HG02885 (cell line): Measurements from ENCODE around the gene ZMPSTE24.
"Not testable (repeated sequence)": the region's sequence is repeated elsewhere in the genome, so short reads cannot be mapped to it uniquely, and the experiment has no call there.

Source experiments
- ATAC-seq: cut with Tn5 transposase; IDR thresholded peaks from one replicate; pipeline ENCODE4 v1.9.1; 2021; ENCODE audit warnings: mild to moderate bottlenecking; ENCODE audit not compliant: unreplicated experiment, poor library complexity

The ZMPSTE24 gene

DNA sequence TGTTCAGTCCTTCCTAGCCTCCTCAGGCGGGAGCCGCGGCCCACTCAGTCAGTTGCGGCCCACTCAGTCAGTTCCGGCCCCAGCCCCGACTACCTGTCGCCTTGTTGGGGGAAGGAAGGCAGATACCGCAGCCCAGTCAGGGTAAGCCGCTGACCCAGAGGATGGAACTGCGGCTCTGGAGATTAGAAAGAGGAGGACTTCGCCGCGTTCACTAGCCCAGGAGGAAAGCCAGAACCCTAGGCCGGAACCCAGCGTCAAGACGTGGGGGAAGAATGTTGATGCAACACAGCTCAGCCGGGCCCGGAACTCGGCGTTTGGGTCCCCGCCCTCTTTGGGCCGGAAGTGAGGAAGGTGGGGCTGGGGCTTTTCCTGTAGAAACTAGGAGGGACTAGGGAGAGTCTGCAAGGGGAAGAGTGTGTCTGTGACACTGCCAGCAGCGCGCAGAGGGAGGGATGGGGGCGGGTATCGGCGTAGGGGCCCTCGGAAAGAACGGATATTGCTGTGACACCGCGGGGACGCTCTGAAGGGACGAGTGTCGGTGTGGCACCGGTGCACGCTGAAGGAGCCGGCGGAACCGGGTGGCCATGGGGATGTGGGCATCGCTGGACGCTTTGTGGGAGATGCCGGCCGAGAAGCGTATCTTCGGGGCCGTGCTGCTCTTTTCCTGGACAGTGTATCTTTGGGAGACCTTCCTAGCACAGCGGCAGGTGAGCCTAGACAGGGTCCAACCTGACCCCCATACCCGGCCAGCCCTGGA, at the start of gene ZMPSTE24:
Gene ZMPSTE24, plus strand, starts transcription at position 549 of the 757 bp plus-strand sequence. Its CDS starts 36 bp downstream, at position 585.
- ATAC-seq: peak; percentile 93

DNA sequence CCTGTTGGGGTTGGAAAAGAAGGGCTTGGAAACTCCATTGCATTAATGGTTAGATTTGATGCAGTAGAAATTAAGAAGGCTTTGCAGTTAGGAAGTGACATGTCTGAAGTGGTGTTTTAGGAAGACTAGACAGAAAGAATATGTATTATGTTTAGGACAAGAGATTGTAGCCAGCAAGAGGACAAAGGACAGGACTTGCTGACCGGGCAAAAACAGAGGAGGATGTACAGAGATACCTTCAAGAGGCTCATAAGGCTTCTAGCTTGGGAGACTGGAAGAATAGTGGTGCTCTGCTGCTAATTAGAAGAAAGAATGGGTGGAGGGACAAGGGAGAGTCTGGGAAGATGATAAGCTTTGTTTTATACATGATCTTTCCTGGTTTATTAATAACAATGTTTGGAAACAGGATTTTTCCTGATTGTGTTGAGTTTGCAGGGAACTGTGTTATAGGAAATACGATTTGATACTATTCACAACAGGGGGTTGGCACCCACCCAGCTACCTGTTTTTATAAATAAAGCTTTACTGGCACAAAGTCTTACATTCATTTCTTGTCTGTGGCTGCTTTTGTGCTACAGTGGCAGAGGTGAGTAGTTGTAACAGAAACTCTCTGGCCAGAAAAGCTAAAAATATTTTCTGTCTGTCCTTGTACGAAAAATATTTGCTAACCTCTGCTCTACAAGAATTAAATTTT, 47.4 kb upstream of the ZMPSTE24 start:
- ATAC-seq: no peak

DNA sequence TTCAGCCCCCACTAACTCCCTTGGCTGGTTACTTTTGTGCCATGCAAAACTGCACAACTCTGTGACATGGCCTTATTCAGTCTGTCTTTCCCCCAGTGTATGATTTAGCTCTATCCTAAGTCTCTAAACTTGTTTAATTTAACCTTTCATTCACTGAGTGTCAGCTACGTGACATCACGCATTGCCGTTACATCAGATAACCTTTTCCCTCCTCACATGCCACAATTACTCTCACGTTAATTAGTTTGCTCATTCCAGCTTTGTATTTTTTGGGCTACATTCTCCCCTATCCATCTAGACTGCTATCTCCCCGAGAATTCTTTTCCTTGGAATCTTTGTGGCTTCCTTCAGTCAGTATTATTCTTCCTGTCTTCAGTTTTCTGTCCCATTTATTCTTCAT, 39.7 kb upstream of the ZMPSTE24 start:
- no peak for ATAC-seq

DNA sequence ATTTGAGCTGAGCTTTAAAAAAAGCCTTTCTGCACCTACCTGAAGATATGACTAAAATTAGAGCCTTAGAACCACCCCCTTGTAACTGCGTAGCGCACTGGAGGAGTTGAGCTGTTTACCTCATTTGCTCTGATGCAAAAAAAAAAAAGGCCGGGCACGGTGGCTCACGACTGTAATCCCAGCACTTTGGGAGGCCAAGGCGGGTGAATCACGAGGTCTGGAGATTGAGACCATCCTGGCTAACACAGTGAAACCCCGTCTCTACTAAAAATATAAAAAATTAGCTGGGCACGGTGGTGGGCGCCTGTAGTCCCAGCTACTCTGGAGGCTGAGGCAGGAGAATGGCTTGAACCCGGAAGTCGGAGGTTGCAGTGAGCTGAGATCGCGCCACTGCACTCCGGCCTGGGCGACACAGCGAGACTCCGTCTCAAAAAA, 36.5 kb upstream of the ZMPSTE24 start:
- not testable (repeated sequence) for ATAC-seq

DNA sequence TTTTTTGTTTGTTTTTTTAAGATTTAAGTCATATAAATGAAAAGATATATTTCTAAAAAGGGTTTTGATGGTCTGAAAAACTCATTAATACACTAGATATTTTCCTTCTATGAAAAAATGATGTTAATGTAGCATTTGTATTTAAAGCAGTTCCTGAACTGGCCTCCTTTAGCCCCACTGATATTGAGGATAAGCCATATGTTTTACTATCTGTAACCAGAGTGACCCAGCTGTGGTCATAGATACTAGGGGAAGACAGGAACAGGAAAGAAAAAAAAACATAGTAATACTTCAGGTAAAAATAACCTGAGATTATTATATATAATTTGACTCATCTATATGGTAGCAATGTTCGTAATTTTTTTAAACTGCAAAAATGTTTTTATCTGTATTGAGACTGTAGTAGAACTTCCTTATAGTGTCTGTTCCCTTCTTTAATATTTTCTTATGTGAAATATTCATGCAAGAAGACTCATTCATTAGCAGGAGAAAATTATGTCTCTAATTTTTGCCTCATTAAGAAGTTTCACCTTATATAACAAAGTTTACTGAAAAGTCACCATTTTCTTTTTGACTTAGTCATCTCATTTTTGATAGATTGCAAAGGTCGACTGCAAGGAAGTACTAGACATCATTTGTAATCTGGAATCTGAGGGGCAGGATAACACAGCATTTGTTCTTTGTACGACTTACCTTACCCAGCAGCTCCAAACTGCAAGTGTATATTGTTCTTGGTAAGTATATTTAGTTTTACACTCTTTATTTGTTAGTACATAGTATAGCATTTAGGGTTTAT, 35.9 kb upstream of the ZMPSTE24 start:
- no peak for ATAC-seq

DNA sequence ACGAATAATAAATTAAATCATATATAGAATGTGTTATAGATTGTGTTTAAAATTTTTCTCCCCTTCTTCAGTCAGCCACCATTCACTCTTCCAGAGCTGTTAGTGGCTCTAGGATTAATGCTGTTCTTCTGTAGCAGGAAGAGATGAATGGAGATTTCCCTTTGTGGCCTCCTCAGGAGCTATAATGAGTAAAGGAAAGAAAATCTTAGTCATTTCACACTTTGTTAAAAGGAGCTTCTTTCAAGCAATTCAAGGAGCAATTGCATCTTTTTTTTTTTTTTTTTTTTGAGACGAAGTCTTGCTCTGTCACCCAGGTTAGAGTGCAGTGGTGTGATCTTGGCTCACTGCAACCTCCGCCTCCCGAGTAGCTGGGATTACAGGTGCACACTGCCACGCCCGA, 34.0 kb upstream of the ZMPSTE24 start:
- no peak for ATAC-seq

DNA sequence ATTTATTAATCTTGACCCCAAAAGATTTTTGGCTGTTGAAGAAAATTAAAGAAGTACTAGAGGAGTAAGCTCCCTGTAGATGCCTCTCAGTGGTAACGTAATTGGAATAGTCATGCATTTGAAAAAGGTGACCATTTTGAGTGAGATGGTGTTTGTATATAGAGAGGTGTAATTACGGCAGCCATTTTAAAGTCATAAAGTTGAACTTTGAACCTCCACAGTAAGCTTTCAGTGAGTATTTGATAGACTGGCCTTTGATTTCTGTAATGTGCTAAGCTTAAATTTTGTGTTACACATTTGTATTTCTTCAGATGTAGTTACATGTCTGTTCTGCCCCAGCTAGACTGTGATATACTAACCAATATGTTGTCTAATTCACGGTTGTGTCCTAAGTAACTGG, 31.8 kb upstream of the ZMPSTE24 start:
- no peak for ATAC-seq

DNA sequence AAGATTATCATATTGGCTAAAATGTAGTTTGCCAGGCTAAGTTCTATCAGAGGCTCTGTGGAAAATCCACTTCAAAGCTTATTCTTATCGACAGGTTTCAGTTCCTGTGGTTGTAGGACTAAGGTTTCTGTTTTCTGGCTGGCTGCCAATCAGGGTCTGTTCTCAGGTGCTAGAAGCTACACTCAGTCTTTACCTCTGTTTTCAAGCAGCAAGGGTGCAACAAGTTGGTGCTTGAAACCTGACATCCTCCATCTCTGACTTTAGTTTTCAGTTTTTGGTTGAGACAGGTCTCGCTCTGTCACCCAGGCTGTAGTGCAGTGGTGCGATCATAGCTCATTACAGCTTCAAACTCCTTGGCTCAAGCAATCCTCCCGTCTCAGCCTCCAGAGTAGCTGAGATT, 25.6 kb upstream of the ZMPSTE24 start:
- peak; percentile 86 for ATAC-seq

DNA sequence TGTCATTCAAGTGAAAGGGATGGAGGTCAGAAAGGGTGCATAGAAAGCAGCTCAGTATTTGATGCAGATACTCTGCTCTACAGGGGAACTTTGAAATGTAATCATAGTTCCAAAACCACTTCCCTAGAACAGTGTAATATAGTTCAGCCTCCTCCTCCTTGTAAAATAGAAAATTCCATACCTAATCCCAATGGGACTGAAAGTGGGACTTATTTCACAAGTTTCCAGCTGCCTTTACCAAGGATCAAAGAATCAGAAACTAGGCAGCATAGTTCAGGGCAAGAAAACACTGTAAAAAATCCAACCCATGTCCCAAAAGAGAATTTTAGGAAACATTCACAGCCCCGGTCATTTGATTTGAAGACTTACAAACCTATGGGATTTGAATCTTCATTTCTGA, 18.4 kb upstream of the ZMPSTE24 start:
- ATAC-seq: no peak

DNA sequence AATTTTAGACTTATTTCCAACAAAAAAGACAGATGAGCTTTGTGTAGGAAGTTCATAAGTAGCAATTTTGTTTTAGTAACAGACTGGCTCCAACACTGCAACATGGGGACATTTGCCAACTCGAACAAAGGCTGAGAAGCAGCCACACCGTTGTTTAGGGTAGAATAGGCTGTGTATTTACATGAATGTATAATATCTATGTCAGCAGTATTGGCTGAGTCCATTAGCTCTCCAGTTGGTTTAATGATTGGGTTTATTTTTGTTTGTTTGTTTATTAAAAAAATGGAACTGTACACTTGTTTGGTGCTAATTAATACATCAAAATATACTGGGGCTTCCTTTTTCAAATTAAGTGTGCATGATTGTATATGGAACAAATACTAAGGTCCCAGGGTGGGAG, 17.6 kb upstream of the ZMPSTE24 start:
- no peak for ATAC-seq

DNA sequence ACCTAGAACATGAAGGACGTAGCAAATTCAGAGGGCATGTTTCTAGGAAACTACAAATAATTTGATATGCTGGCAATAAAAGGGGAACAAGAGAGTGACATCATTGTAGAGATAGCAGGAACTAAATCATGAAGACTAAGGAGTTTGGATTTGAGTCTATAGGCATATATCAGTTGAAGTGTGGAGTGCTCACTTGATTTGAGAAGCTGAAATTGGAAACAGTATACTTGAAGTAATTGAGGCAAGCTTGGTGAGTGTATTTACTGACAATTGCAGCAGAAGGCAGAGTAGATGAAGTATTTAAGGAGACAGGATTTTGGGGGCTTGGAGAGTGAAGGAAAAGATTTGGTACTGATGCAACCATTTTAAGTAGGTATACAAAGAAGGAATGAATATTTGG, 16.7 kb upstream of the ZMPSTE24 start:
- ATAC-seq: peak; percentile 13

DNA sequence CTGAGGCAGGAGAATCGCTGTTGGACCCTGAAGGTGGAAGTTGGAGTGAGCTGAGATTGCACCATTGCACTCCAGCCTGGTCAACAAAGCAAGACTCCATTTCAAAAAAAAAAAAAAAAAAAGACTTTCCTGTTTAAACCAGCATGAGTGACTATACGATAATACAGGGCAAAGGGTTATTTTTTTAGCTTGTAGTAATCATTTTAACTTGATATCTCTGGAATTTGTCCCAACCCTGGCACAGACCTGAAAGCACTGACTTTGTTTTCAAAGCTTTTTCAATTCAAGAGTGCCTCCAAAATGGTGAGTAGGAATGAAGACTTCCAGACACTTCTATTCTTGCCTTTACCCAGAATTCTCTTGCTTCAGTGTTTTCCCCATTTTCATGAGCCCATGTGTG, 14.7 kb upstream of the ZMPSTE24 start:
- ATAC-seq: no peak

DNA sequence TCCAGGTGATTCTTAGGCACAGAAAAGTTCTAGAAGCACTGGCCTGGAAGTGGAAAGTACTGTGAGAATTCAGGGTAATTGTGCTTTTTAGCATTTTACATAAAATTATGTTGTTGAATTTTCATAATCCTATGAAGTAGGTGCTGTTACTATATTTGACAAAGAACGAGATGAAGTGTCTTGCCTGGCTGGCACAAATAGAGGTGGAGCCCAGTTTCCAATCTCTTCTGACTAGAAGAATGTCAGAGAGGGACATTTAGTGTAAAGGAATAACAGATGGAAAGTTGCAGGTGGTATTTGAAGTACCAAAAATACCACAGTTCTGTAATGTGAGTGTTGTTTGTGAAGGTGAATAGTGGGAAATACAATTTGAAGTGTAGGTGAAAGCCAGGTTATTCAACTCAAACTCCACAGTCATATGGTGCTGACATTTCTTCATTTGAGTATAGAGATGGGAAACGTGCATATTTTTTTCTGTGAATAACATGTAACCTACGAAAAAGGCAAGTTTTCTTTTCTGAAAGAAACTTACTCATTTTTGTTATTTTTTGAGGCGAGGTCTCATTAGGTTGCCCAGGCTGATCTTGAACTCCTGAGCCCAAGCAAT, 13.8 kb upstream of the ZMPSTE24 start:
- ATAC-seq: no peak

DNA sequence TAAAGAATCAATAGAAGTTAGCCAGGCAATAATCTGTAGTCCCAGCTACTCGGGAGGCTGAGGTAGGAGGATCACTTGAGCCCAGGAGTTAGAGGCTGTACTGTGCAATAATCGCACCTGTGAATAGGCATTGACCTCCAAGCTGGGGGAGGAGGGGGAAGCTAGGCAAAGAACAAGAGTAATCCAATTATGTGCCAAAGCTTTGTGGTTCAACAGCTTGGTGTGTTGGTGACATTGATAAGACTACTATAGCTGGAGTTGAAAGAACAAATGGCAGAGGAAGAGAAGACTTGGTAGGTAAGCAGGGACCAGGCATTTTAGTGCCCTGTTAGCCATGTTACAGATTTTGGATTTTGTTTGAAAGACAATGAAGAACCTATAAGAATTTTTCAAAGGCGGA, 12.3 kb upstream of the ZMPSTE24 start:
- ATAC-seq: no peak

DNA sequence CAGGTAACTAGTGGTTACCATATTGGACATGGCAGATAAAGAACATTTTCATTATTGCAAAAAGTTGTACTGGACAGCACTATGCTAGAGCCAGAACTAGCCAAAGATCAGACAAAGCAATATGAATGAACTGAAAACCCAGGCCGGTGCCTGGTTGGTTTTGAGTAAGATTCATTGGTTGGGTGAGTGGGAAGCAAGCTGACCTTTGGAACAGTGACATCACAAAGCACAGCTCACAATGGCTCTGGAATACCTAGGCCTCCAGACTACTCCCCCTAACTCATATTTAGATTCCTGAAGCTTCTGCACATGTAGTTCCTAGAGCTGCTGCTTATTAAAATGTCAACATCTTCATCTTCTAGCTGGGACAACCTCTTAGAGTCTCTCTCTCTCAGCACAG, 10.4 kb upstream of the ZMPSTE24 start, which contains the start of gene TMCO2:
Gene TMCO2, plus strand, starts transcription at position 283 of the 400 bp plus-strand sequence. Its CDS starts 57 bp downstream, at position 340.
- no peak for ATAC-seq

DNA sequence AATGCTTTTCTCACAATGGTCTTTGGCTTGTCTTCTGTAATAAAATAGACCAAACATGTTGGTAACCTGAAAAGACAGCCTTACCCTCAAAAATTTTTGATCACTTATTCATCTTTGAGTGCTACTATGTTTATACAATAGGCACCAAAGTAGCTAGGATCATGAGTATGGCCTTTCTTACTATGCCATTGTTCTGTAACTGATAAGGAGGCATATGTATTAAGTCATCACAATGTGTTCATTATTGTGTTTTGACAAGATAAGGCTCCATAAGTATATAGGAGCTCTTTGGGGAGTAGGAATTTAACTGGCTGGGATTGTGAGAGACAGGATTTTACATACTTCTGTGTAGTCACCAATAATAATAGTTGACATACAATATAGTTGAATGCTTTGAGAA, 9.6 kb upstream of the ZMPSTE24 start:
- ATAC-seq: no peak

DNA sequence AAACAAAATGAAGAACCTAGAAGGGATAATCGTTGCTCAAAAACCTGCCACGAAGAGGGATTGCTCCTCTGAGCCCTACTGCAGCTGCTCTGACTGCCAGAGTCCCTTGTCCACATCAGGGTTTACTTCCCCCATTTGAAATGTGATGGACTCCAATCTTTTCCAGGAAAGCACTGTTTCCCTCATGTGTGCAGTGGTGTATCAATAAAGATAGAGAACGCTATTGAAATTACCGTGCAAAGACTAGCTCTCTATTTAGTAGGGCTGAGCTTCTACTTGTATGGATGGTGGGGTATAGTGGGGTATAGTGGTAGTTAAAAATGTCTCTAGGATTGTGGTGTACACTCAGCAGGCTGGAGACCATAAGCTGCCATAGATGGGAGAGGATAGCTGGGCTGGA, 6.6 kb upstream of the ZMPSTE24 start:
- no peak for ATAC-seq

DNA sequence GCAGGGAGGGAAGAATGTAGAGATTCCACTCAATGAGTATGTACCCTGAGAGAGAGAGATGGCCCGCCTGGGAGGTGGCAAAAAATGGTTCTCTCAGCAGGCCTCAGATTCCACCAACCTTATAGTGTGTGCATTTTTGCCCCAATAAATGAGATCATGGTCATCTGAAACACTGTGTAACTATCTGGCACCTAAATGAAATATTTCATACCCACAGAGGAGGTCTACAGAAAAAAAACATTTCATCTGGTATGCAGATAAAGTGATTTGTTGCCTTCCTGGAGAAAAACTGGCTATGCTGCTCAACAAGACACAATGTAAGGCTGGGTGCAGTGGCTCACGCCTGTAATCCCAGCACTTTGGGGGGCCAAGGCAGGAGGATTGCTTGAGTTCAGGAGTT, 5.4 kb upstream of the ZMPSTE24 start:
- ATAC-seq: no peak

DNA sequence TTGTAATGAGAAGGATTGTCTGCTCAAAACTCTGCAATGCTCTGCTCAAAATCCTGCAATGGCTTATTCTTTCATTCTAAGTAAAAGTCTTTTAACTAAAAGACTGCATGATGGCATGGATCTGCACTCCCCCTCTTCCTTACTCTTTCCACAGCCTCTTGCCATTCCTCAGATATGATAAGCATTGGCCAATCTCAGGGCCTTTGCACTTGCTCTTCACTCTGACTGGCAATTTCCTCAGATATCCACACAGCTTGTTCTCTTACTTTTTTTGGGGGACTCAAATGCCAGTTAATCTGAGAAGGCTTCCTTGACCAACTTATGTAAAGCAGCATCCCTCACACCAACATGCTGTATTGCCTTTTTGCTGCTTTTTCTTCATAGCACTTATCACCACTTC, 2.8 kb upstream of the ZMPSTE24 start:
- ATAC-seq: no peak

DNA sequence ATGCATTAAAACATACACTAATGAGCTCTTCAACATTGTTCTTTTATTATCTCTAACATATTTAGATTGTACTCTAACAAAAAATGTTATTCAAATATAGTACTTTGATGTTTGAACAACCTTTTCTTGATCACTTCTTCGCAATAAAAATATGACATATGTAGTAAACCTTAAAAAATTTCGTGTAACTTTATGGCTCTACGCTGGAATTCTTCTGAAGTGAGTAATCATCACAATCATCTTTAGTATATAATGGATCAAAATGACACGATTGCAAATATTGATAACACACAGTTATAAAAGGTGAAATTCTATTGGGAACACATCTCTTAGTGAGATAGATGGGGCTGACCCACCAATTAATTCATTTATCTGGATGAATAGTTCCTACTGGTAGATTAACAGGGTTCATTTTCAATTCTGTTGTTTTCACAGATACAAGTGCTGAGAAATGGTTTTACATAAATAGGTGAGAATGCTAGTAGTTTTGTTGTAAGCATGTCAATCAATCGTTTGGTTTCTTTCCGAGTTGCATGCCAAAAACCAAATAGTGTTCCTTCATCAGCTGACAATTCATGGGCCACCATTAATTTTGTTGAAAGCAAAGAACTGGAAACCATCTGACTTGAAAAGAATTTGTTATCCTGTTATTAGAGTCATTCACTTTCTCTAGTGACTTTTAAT, 1.5 kb upstream of the ZMPSTE24 start:
- ATAC-seq: no peak
